HG03095 (cell line): Measurements from ENCODE around the gene NBPF14.
"Not testable (repeated sequence)": the region's sequence is repeated elsewhere in the genome, so short reads cannot be mapped to it uniquely, and the experiment has no call there.

Source experiments
- ATAC-seq: cut with Tn5 transposase; IDR thresholded peaks from one replicate; pipeline ENCODE4 v1.9.1; 2021; ENCODE audit warnings: moderate library complexity; ENCODE audit not compliant: unreplicated experiment

Gene NBPF14

GRCh38 chr1:148595911-148596310 is at the start of gene NBPF14:
TSS of gene NBPF14 (minus strand) at chr1:148596011. CDS start at chr1:148595717, 294 bp downstream.
- not testable (repeated sequence) for ATAC-seq

- ATAC-seq, result not testable (repeated sequence)
Measured at GRCh38 chr1:148625451-148625850, 29.6 kb upstream of the NBPF14 start.

- ATAC-seq, result not testable (repeated sequence)
Measured at GRCh38 chr1:148618216-148618615, 22.4 kb upstream of the NBPF14 start.

DNA sequence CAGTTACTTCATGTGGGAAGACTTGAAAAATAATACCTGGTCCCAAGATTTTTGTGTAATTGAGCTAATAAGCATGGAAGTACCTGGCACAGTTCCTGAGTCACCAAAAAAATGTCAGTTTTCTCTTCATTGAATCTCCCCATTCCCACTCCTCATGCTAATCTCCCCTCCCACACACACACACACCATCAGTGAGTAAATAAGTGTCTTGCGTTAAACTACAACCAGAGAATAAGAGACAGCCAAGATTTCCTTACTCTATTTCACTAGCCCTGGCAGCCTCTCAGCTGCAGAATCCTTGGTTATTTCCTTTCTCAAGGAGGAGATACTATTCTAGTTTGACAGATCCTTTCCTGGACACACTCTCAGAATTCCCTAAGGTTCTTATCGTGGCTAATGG is 9.5 kb upstream of the NBPF14 start:
- not testable (repeated sequence) for ATAC-seq

DNA sequence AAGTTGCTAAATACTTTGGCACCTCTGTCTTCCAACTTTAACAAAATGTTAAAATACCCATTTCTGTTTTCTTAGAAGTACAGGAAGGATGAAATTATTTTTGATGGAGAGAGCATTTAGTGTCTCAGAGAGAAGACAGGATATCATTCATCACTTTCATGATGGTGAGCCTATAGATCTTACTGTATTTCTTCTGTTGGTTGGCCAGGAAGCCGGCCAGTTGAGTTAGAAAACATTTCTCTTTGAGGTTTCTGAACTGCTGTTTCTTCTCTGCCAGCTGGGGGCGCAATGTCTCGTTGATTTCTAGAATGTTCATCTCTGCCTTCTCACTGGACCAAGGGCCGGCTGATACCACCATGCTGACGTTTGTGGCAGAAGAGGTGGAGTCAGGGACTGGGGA is 451 bp downstream of the NBPF14 start:
- ATAC-seq, result not testable (repeated sequence)

- not testable (repeated sequence) for ATAC-seq
Measured at GRCh38 chr1:148591098-148591497, 4.7 kb downstream of the NBPF14 start.

GRCh38 chr1:148532158-148532557 is 63.7 kb downstream of the NBPF14 start:
- not testable (repeated sequence) for ATAC-seq

GRCh38 chr1:148529101-148529567 is 66.7 kb downstream of the NBPF14 start:
- ATAC-seq, result not testable (repeated sequence)

- ATAC-seq, result not testable (repeated sequence)
Measured at GRCh38 chr1:148528591-148528990, 67.2 kb downstream of the NBPF14 start.

DNA sequence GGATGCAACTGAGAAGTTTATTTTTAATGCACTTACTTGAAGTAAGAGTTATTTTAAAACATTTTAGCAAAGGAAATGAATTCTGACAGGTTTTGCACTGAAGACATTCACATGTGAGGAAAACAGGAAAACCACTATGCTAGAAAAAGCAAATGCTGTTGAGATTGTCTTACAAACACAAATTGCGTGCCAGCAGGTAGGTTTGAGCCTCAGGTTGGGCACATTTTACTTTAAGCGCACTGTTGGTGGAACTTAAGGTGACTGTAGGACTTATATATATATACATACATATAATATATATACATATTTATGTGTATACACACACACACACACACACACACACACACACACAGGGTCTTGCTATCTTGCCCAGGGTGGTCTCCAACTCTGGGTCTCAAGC is 69.2 kb downstream of the NBPF14 start:
- ATAC-seq, result not testable (repeated sequence)

DNA sequence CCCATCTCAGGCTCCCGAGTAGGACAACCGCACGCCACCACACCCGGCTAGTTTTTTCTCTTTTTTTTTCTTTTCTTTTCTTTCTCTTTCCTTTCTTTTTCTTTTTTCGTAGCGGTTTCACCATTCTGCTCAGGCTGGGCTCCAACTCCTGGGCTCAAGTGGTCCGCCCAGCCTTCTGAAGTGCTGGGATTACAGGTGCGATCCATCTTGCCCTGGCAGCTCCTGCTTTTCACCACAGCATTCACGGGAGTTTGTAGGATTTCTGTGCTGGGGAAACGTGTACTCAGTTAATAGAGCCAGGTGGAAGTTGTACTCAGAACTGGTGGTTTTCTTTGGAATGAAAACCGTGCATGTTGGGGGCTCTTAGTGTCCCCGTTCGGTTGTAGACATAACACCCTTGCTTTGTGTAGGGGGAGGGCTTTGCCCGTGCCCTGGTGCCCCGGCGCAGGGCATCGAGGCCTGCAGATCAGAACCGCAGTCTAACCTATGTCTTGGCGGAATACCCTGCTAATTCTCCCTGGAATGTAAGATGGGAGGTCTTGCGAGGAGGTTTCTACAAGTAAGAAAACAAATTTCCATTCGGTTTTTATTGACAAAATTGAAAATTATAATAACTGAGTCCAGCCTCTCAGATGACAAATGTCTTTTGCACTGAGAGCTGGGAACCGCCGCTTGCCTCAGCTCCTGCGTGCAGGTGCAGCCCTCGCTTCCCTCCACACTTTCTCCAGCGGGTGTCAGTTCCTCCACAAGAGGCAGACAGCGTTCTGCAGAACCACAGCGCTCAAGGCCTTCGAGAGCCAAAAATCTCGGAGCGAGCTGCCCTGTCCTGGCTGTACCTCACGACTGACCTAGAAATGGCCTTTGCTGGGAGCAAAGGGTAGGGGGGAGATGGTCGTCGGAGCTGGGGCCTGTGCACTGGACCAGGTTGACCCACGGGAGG is 72.3 kb downstream of the NBPF14 start:
- peak; percentile 6 for ATAC-seq

GRCh38 chr1:148522561-148523204 is 73.1 kb downstream of the NBPF14 start:
- ATAC-seq, result peak; percentile 74

DNA sequence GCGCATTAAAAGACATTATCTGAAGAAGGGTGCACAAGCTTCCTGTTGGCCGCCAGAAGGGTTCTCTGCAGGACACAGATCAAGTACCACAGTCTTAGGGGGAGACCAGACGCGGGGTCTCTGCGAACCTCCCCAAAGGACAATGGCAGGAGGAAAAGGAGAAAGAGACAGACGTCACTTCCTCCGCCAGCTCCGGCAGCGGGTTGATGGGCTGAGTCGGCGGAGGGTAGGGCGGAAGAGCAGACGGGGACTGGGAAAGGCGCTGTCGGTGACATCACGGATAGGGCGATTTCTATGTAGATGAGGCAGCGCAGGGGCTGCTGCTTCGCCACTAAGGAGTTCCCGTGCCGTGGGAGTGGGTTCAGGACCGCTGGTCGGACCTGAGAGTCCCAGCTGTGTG is 73.7 kb downstream of the NBPF14 start:
- ATAC-seq, result peak; percentile 59

- ATAC-seq, result not testable (repeated sequence)
Measured at GRCh38 chr1:148514310-148514709, 81.5 kb downstream of the NBPF14 start.

DNA sequence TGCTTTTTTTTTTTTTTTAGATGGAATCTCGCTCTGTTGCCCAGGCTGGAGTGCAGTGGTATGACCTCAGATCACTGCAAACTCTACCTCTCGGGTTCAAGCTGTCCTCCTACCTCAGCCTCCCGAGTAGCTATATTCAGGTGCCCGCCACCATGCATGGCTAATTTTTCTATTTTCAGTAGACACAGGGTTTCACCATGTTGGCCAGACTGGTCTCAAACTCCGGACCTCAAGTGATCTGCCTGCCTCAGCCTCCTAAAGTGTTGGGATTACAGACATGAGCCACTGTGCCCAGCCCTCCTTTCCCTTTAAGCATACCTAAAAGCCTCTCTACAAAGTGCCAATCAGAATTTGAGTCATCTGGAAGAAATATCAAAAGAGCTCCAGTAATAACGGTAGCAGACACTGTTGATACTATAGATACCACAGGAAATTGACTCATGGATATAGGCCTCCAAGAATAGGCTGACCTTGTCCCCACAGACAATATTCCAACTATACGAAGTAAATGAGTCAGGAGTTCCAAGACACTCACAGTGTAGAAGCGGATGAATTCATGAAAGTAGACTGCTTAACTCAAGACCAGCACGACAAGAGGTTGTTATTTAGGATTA is 83.1 kb downstream of the NBPF14 start:
- not testable (repeated sequence) for ATAC-seq

DNA sequence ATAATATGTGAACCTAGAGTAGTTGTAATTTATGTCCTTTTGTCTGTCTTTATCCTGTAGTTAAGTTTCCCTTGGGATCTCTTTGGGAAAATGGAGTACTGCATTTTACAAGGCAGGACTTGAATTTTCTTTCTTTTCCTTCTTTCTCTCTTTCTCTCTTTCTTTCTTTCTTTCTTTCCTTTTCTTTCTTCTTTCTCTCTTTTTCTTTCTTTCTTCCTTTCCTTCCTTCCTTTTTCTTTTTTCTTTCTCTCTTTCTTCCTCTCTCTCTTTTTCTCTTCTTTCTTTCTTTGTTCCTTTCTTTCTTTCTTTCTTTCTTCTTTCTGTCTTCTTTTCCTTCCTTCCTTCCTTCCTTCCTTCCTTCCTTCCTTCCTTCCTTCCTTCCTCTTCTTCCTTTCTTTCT is 101.9 kb downstream of the NBPF14 start:
- not testable (repeated sequence) for ATAC-seq

- not testable (repeated sequence) for ATAC-seq
Measured at GRCh38 chr1:148483029-148483428, 112.8 kb downstream of the NBPF14 start, which contains the start of gene PPIAL4G. TSS of gene PPIAL4G (minus strand) at chr1:148483302. CDS start at chr1:148483252, 50 bp downstream.
